Keratinocyte (primary cell): ENCODE results near the gene HDAC9. TPM values are rescaled to one million over a fixed set of nuclear protein-coding genes. Genes with fewer than 3 reads are reported as not detected.

Experiments
- DNase-seq: peaks from one replicate; pipeline ENCODE4 v3.0.0-alpha.2; 2011; ENCODE audit warnings: low read depth, missing footprints, low spot score
- FAIRE-seq: peaks from 2 replicates; lab custom pipeline; 2011; peaks lifted over from hg19 to GRCh38; lab: Jason Lieb, UNC
- H2AFZ ChIP-seq: 2 replicates; pipeline ENCODE4 v1.6.0; 2012; ENCODE audit warnings: low read length, control low read depth, inconsistent platforms; ENCODE audit not compliant: control insufficient read depth
- H3K27ac ChIP-seq: 2 replicates; pipeline ENCODE4 v1.5.1; 2011; ENCODE audit warnings: low read length; ENCODE audit not compliant: control insufficient read depth, insufficient read depth
- H3K27me3 ChIP-seq: 3 replicates; pipeline ENCODE4 v1.6.0; 2011; ENCODE audit warnings: low read length; ENCODE audit not compliant: control insufficient read depth, insufficient read depth; ENCODE audit errors: extremely low read depth
- H3K36me3 ChIP-seq, 2 experiments: 2 replicates in 1 of 2; 3 replicates in 1 of 2; pipeline ENCODE4 v1.5.1; 2011; ENCODE audit warnings: low read length in 2 of 2, mild to moderate bottlenecking in 1 of 2; ENCODE audit not compliant: control insufficient read depth in 2 of 2, insufficient read depth in 2 of 2; ENCODE audit errors: extremely low read depth in 1 of 2
- H3K4me1 ChIP-seq: 3 replicates; pipeline ENCODE4 v1.5.1; 2011; ENCODE audit warnings: low read length; ENCODE audit not compliant: control insufficient read depth, insufficient read depth; ENCODE audit errors: extremely low read depth
- H3K4me2 ChIP-seq: 3 replicates; pipeline ENCODE4 v1.6.0; 2011; ENCODE audit warnings: low read depth, low read length; ENCODE audit not compliant: control insufficient read depth, insufficient read depth; ENCODE audit errors: extremely low read depth
- H3K4me3 ChIP-seq, 3 experiments: fragments of 200-600 bp in 1 of 3; sonication (generic) in 1 of 3; 2 replicates in 2 of 3; 3 replicates in 1 of 3; pipeline ENCODE4 v1.5.1; 2011 to 2016; ENCODE audit warnings: low read length in 3 of 3, mild to moderate bottlenecking in 3 of 3, control low read depth in 2 of 3, inconsistent platforms in 1 of 3, low read depth in 1 of 3, mixed read lengths in 1 of 3, mixed run types in 1 of 3, moderate library complexity in 1 of 3; ENCODE audit not compliant: control insufficient read depth in 2 of 3, insufficient read depth in 2 of 3; ENCODE audit errors: extremely low read depth in 1 of 3
- H3K79me2 ChIP-seq: 2 replicates; pipeline ENCODE4 v1.6.0; 2012; ENCODE audit warnings: low read length; ENCODE audit not compliant: control insufficient read depth, insufficient read depth
- H3K9ac ChIP-seq: 3 replicates; pipeline ENCODE4 v1.6.0; 2011; ENCODE audit warnings: low read length; ENCODE audit not compliant: control insufficient read depth, insufficient read depth; ENCODE audit errors: extremely low read depth
- H3K9me1 ChIP-seq: 3 replicates; pipeline ENCODE4 v1.6.0; 2011; ENCODE audit warnings: low read length; ENCODE audit not compliant: control insufficient read depth, insufficient read depth; ENCODE audit errors: extremely low read depth
- H3K9me3 ChIP-seq: 2 replicates; pipeline ENCODE4 v1.5.1; 2012; ENCODE audit warnings: low read depth, low read length; ENCODE audit not compliant: control insufficient read depth
- H4K20me1 ChIP-seq: 3 replicates; pipeline ENCODE4 v1.6.0; 2011; ENCODE audit warnings: low read length; ENCODE audit not compliant: control insufficient read depth, insufficient read depth; ENCODE audit errors: extremely low read depth
- CTCF ChIP-seq, 3 experiments: IDR thresholded peaks in 1 of 3; conservative IDR thresholded peaks in 1 of 3; optimal IDR thresholded peaks in 1 of 3; 2 replicates in 2 of 3; 3 replicates in 1 of 3; pipeline versions ENCODE3 to v1.5.1; 2011; ENCODE audit warnings: low read length in 3 of 3, mild to moderate bottlenecking in 3 of 3, moderate library complexity in 2 of 3, control low read depth in 1 of 3, inconsistent platforms in 1 of 3; ENCODE audit not compliant: insufficient read depth in 2 of 3; ENCODE audit errors: extremely low read depth in 1 of 3
- EZH2 ChIP-seq: IDR thresholded peaks from one replicate; pipeline ENCODE4 v1.6.1; 2012; ENCODE audit warnings: inconsistent platforms, mild to moderate bottlenecking, low read length, moderate library complexity
- dilution Hi-C: fragments of 300-500 bp; cut with MboI; formaldehyde crosslinking; loops from one replicate; pipeline ENCODE4 v1.7.0; 2020; ENCODE audit warnings: low sequenced_read_pairs; ENCODE audit not compliant: extremely low pct_ligation_motif_present
- polyA plus RNA-seq, 5 experiments: library from polyadenylated mRNA; depleted of rRNA in 3 of 5; stranded (reverse) in 3 of 5; stranded (forward) in 1 of 5; unstranded in 1 of 5; fragments of >200 nt; gene quantifications; 1 replicate in 1 of 5; 2 replicates in 3 of 5; 3 replicates in 1 of 5; pipeline versions ENCODE4 v1.2.1 to v1.2.3, GENCODE V29; 2011 to 2012; ENCODE audit warnings: missing spikeins in 2 of 5, low read depth in 1 of 5, low replicate concordance in 1 of 5

Gene HDAC9
- polyA plus RNA-seq, 1 donor (not counting 4 experiments of a cell fraction or from before 2014, with no cell fraction given), result 24.6 TPM

GRCh38 chr7:18498341-18498740, 2.8 kb downstream of the HDAC9 start:
- Histone ChIP-seq H3K4me1 (peaks cover 8% of the 10 kb centered on the region), H3K9me1 (no peaks in the 10 kb centered on the region), H3K9me3 (no peaks in the 10 kb centered on the region), H3K27ac (no peak overlapping the region), H3K27me3 (no peaks in the 10 kb centered on the region), H2AFZ (no peak overlapping the region), H3K79me2 (no peaks in the 10 kb centered on the region), H3K4me2 (no peak overlapping the region), H3K9ac (no peak overlapping the region), H3K36me3 (no peaks in the 10 kb centered on the region), H4K20me1 (no peaks in the 10 kb centered on the region), H3K4me3 (no peak overlapping the region)
- no peak for TF ChIP-seq EZH2
- TF ChIP-seq CTCF (optimal IDR thresholded peaks at IDR 0.05 in 1 of 3, IDR thresholded peaks at IDR 0.05 in 1 of 3, conservative IDR thresholded peaks at IDR 0.05 in 1 of 3; ENCODE audit: extremely low read depth in 1 of 3, insufficient read depth in 2 of 3, low read length in 3 of 3), result no peak
- dilution Hi-C loops, result no loop called here
- no peak for FAIRE-seq
- DNase-seq, result no peak

GRCh38 chr7:18499407-18500177, 4.0 kb downstream of the HDAC9 start:
- Histone ChIP-seq H3K9me3 (no peaks in the 10 kb centered on the region), H4K20me1 (no peaks in the 10 kb centered on the region), H3K27me3 (no peaks in the 10 kb centered on the region), H3K79me2 (no peaks in the 10 kb centered on the region), H2AFZ (no peak overlapping the region), H3K4me3 (no peak overlapping the region), H3K36me3 (no peaks in the 10 kb centered on the region), H3K4me1 (peaks cover 8% of the 10 kb centered on the region), H3K27ac (no peak overlapping the region), H3K4me2 (no peak overlapping the region), H3K9me1 (no peaks in the 10 kb centered on the region), H3K9ac (no peak overlapping the region)
- FAIRE-seq (no peak), DNase-seq (no peak)
- dilution Hi-C loops, result no loop called here
- no peak for TF ChIP-seq EZH2
- TF ChIP-seq CTCF (optimal IDR thresholded peaks at IDR 0.05 in 1 of 3, IDR thresholded peaks at IDR 0.05 in 1 of 3, conservative IDR thresholded peaks at IDR 0.05 in 1 of 3; ENCODE audit: extremely low read depth in 1 of 3, insufficient read depth in 2 of 3, low read length in 3 of 3), result no peak
